GM21360 (cell line): ENCODE results near the gene WNT3A.

Experiments used
- ATAC-seq: cut with Tn5 transposase; IDR thresholded peaks from one replicate; pipeline ENCODE4 v1.9.1; 2021; ENCODE audit warnings: mild to moderate bottlenecking, moderate library complexity; ENCODE audit not compliant: unreplicated experiment

WNT3A gene

GRCh38 chr1:227999056-227999930, 7.5 kb upstream of the WNT3A start:
- no peak for ATAC-seq

GRCh38 chr1:228000416-228000815, 6.4 kb upstream of the WNT3A start:
- ATAC-seq: no peak

DNA sequence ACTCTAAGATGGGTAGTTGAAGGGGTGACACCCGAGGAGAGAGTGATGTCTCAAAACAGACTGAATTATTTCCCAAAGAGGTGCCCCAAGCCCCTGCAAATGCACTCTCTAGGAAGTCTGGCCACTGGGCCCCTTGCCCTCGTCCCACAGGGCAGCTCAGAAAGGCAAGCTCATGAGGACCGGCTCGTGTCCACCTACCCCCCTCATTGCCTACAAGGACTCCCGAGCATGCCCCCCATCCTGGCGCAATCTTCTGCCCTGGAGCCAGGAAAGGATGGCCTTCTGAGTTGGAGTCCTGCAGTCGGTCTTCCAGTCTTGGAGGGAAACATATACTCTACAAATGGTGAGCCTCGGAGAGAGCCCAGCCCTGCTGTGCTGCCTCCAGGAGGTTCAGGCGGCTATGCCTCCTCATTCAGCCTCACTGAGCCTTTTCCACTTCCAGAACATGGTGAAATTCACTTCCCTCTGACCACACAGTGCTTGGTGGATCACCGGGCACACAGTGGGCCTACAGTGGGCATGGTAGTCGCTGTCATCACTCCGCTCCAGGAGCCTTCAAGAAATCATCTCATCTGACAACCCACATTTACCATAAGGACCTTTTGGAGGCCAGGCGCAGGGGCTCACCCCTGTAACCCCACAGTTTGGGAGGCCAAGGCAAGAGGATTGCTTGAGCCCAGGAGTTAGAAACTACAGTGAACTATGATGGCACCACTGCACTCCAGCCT, 5.8 kb upstream of the WNT3A start:
- ATAC-seq: no peak

- ATAC-seq: no peak
These were observed 4.9 kb upstream of the WNT3A start for GRCh38 chr1:228001738-228002535.

- ATAC-seq: no peak
These were observed 4.0 kb upstream of the WNT3A start for GRCh38 chr1:228002792-228003191.

- no peak for ATAC-seq
These were observed 3.1 kb upstream of the WNT3A start for GRCh38 chr1:228003461-228004330.

DNA sequence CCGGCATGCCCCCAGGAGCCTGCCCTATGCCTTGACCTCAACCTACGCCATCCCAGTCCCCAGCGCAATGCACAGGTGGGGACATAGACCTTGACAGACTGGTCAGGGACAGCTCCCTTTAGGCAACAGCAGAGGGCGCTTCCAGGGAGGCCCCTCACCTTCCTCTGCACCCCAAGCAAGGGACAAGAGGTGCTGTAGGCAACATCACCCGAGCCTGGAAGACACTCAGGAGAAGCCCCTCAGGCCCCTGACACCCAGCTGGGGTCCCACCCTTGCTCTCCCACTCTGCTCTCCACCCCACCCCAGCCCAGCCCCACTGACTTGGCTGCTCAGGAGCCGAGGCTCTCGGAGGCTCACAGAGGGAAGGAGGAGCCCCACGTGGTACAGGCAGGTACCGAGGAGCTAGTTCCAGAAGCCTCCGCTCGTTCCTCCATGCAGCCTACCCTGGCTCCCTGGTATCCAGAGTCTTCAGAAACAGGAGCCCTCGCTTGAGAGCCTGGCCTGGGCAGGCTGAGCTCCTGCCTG, 2.4 kb upstream of the WNT3A start:
- peak; percentile 48 for ATAC-seq

- no peak for ATAC-seq
These were observed 1.8 kb upstream of the WNT3A start for GRCh38 chr1:228004856-228005462.

DNA sequence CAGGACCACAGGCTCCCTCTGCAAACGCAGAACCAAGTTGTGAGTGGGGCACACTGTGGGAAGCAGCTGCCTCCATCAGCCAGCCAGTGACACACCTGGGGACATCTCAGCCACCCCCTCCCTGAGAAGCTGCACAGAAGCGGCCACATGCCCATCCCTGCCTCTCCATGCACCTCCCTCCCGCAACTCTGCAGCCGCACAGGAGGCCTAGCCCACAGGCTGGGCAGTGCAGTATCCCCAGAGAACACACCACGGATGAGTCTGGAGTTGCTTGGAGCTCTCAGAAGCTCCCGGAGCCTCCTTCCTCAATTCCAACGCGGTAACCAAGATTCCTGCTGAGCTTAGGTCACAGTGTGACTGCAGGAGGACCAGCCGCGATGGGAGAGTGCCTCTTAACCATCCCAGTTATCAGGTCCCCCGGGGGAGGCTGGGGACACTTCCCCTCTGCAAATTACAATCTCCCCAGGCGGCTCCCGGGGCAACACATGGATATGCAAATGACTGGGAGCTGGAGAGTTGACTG, 1.2 kb upstream of the WNT3A start:
- ATAC-seq: no peak

- no peak for ATAC-seq
These were observed 588 bp upstream of the WNT3A start for GRCh38 chr1:228006034-228006785.

DNA sequence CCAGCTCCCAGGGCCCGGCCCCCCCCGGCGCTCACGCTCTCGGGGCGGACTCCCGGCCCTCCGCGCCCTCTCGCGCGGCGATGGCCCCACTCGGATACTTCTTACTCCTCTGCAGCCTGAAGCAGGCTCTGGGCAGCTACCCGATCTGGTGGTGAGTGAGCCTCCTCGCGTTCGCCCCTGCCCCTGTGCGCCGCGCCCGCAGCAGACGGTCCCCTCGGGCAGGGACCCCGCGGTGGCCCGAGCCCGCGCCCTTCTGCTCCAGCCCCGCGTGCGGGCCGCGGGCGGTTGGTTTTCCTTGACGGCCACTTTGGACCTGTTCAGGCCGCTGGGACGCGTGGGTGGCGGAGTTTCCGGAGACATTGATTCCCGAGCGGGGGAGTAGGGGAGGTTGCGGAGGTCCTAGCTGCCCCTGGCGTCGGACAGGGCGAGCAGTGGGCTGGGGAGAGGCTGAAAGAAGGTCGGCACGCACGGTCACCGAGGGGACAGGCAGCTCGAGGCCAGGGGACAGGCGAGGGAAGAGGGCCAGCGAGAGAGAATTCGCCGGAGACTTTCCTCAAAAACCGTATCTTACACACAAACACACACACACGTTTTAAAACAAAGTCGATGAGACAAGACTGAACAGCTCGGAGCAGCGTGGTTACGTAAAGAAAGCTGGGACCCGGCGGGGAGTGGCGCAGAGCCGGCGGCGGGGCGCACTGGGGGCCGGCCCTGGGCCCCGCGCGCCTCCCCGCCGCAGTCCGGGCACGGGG, 427 bp downstream of the WNT3A start:
- ATAC-seq: no peak

- ATAC-seq: no peak
These were observed 1.1 kb downstream of the WNT3A start for GRCh38 chr1:228007801-228008341.

DNA sequence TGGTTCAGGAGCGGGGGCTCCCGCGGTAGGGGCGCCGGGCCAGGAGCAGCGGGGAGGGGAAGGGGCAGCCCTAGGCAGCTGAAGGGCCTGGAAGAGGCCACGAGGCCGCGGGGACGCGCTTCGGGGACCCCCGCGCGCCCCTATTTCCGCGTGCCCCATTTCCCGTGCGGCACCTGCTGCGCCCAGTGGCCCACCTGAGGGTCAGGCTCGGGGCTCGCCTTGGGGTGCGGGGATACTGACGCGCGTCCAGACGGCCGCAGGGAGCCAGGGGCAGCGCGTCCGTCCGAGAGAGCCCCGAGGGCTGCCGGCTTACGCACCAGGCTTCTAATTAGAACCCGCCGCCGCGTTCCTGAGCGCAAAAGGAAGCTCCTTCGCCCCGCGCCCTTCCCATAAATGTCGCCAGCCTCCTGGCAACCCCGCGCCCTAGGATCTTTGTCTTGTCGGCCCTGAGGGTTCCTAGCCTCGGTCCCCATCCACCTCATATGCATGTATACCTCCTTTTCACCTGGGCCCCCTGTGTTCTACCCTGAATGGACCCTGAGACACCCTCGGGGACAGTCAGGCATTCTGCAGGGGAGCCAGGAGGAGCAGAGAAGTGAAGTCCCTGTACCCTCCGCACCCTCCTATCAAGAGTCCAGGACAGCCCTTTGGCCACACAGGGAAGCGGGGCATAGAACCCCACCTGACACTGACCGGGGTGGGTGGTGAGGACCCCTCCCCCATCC, 1.8 kb downstream of the WNT3A start:
- no peak for ATAC-seq

- ATAC-seq: no peak
These were observed 2.5 kb downstream of the WNT3A start for GRCh38 chr1:228009116-228009827.

DNA sequence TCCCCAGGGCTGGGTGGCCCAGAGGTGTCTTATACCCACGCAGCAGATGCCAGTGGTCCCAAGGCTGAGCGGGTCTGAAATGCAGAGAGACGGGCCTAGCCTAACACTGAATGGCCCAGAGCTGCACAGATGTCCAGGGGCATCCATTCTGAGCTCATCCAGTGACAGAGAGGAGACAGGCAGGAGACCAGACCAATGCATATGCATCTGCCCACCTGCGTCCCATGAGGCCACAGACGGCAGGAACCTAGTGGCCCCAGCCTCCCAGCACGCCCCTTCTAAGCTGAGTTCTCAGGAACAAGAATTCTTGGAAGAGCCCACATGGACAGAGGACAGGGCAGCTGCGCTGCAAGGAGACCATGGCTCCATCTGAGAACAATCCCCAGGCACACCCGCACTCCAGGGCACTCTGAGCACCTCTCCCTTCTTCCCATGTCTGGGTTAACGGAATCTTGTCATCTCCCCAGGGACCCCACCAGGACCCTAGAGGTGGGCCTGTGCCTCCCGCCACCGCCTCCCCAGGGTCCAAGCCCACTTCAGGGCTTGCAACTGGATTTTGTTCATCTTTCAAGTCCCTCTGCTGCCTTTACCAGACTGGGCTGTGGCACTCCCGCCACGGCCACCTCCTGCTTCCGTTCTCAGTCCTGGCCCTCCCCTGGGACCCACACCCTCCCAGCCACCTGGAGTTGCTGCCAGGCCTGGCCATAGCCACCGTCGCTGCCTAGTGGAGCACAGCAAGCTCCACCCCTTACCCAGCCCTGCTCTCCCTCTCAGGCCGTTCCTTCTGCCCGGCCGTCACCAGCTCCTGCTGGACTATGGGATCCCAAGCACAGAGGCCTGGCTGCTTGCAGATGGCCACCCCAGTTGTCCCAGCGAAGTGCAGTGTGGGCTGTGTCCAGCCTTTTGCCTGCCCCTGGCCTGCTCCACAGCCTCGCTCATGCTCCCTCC, 3.3 kb downstream of the WNT3A start:
- no peak for ATAC-seq
